CD4-positive, alpha-beta T cell treated with Interleukin-10 for 1 hour (primary cell): ENCODE data around the gene KCNMA1.

Source experiments
- DNase-seq: peaks from one replicate; pipeline ENCODE4 v3.0.0-alpha.2; 2020

KCNMA1 gene

GRCh38 chr10:77553311-77553710 is 84.3 kb downstream of the KCNMA1 start:
- DNase-seq, result no peak

GRCh38 chr10:77552252-77552651 is 85.4 kb downstream of the KCNMA1 start:
- no peak for DNase-seq

GRCh38 chr10:77550378-77550777 is 87.2 kb downstream of the KCNMA1 start:
- no peak for DNase-seq

GRCh38 chr10:77548671-77549070 is 88.9 kb downstream of the KCNMA1 start:
- DNase-seq, result no peak

- no peak for DNase-seq
Observed at GRCh38 chr10:77548157-77548556, 89.5 kb downstream of the KCNMA1 start.

GRCh38 chr10:77547307-77548050 is 90.1 kb downstream of the KCNMA1 start:
- no peak for DNase-seq

GRCh38 chr10:77546042-77546441 is 91.6 kb downstream of the KCNMA1 start:
- DNase-seq, result no peak

GRCh38 chr10:77545585-77545984 is 92.0 kb downstream of the KCNMA1 start:
- no peak for DNase-seq

- no peak for DNase-seq
Observed at GRCh38 chr10:77544617-77545016, 93.0 kb downstream of the KCNMA1 start.

- DNase-seq, result no peak
Observed at GRCh38 chr10:77542710-77543259, 94.8 kb downstream of the KCNMA1 start.

- DNase-seq, result no peak
Observed at GRCh38 chr10:77541944-77542343, 95.7 kb downstream of the KCNMA1 start.

- DNase-seq, result no peak
Observed at GRCh38 chr10:77541247-77541646, 96.4 kb downstream of the KCNMA1 start.

- no peak for DNase-seq
Observed at GRCh38 chr10:77539147-77539935, 98.3 kb downstream of the KCNMA1 start.

GRCh38 chr10:77537720-77538373 is 99.8 kb downstream of the KCNMA1 start:
- no peak for DNase-seq

GRCh38 chr10:77537071-77537470 is 100.5 kb downstream of the KCNMA1 start:
- DNase-seq, result no peak

- DNase-seq, result no peak
Observed at GRCh38 chr10:77533887-77534278, 103.7 kb downstream of the KCNMA1 start.

GRCh38 chr10:77533146-77533886 is 104.3 kb downstream of the KCNMA1 start:
- DNase-seq, result no peak

- no peak for DNase-seq
Observed at GRCh38 chr10:77532068-77532467, 105.5 kb downstream of the KCNMA1 start.

GRCh38 chr10:77531441-77532001 is 106.1 kb downstream of the KCNMA1 start:
- no peak for DNase-seq

GRCh38 chr10:77530011-77530410 is 107.6 kb downstream of the KCNMA1 start:
- no peak for DNase-seq

GRCh38 chr10:77529050-77529576 is 108.5 kb downstream of the KCNMA1 start:
- DNase-seq, result no peak

GRCh38 chr10:77527839-77528238 is 109.8 kb downstream of the KCNMA1 start:
- no peak for DNase-seq
